Chondrocyte (in vitro differentiated cells): ENCODE results near the gene CFB. TPM values are rescaled to one million over a fixed set of nuclear protein-coding genes. Genes with fewer than 3 reads are reported as not detected.
"Not testable (repeated sequence)": the region's sequence is repeated elsewhere in the genome, so short reads cannot be mapped to it uniquely, and the experiment has no call there.

ENCODE experiments used
- DNase-seq: peaks from one replicate; pipeline ENCODE4 v3.0.0; 2021; ENCODE audit warnings: mixed read lengths, low spot score
- H3K27ac Mint-ChIP-seq: one replicate; pipeline ENCODE4 v1.8.0; 2021; ENCODE audit warnings: mild to moderate bottlenecking, moderate library complexity, mixed read lengths; ENCODE audit not compliant: unreplicated experiment
- H3K27me3 Mint-ChIP-seq: 2 replicates; pipeline ENCODE4 v1.8.0; 2021; ENCODE audit warnings: low read depth, mixed read lengths
- H3K36me3 Mint-ChIP-seq: 2 replicates; pipeline ENCODE4 v1.8.0; 2021; ENCODE audit warnings: low read depth, mixed read lengths
- H3K4me1 Mint-ChIP-seq: 2 replicates; pipeline ENCODE4 v1.8.0; 2021; ENCODE audit warnings: low read depth, mild to moderate bottlenecking, mixed read lengths
- H3K4me3 Mint-ChIP-seq: one replicate; pipeline ENCODE4 v1.8.0; 2021; ENCODE audit warnings: mild to moderate bottlenecking, moderate library complexity, mixed read lengths; ENCODE audit not compliant: unreplicated experiment
- H3K9me3 Mint-ChIP-seq: 2 replicates; pipeline ENCODE4 v1.8.0; 2021; ENCODE audit warnings: low read depth, mixed read lengths
- CTCF ChIP-seq: fragments of 200-600 bp; sonication (generic); IDR thresholded peaks from 2 replicates; pipeline ENCODE4 v1.5.0; 2021; ENCODE audit warnings: antibody characterized with exemption, mild to moderate bottlenecking, moderate library complexity
- total RNA-seq: library from RNA; stranded (reverse); gene quantifications from 3 replicates; pipeline ENCODE4 v1.2.1, GENCODE V29; 2021

Gene CFB
- total RNA-seq, 1 donor from 2014 or later = 3.2 TPM

- peaks cover 31% of the 10 kb centered on the region for H3K4me1 Mint-ChIP-seq
- H3K4me3 Mint-ChIP-seq = no peak overlapping the region
- no peak overlapping the region for H3K27ac Mint-ChIP-seq
- no peaks in the 10 kb centered on the region for H3K27me3 Mint-ChIP-seq
- no peaks in the 10 kb centered on the region for H3K36me3 Mint-ChIP-seq
- no peak for TF ChIP-seq CTCF
- no peaks in the 10 kb centered on the region for H3K9me3 Mint-ChIP-seq
- no peak for DNase-seq
These were observed 38.6 kb upstream of the CFB start for GRCh38 chr6:31907158-31907813.

- not testable (repeated sequence) for H3K27ac Mint-ChIP-seq, H3K4me3 Mint-ChIP-seq, H3K9me3 Mint-ChIP-seq, H3K27me3 Mint-ChIP-seq, DNase-seq, H3K36me3 Mint-ChIP-seq
- peaks cover 24% of the 10 kb centered on the region for H3K4me1 Mint-ChIP-seq
These were observed 37.6 kb upstream of the CFB start for GRCh38 chr6:31908255-31908654.

GRCh38 chr6:31908791-31909190 is 37.1 kb upstream of the CFB start:
- H3K4me1 Mint-ChIP-seq = peaks cover 24% of the 10 kb centered on the region
- no peak overlapping the region for H3K27ac Mint-ChIP-seq
- no peak for DNase-seq
- no peaks in the 10 kb centered on the region for H3K27me3 Mint-ChIP-seq
- no peak for TF ChIP-seq CTCF
- no peaks in the 10 kb centered on the region for H3K9me3 Mint-ChIP-seq
- H3K36me3 Mint-ChIP-seq = no peaks in the 10 kb centered on the region
- H3K4me3 Mint-ChIP-seq = no peak overlapping the region

GRCh38 chr6:31909298-31909697 is 36.6 kb upstream of the CFB start:
- not testable (repeated sequence) for H3K27me3 Mint-ChIP-seq, H3K9me3 Mint-ChIP-seq, H3K4me3 Mint-ChIP-seq, H3K36me3 Mint-ChIP-seq, DNase-seq, H3K27ac Mint-ChIP-seq
- peaks cover 24% of the 10 kb centered on the region for H3K4me1 Mint-ChIP-seq

GRCh38 chr6:31911826-31912585 is 33.9 kb upstream of the CFB start:
- no peak overlapping the region for H3K4me3 Mint-ChIP-seq
- H3K36me3 Mint-ChIP-seq = no peaks in the 10 kb centered on the region
- peak overlapping the region; percentile 80 for H3K27ac Mint-ChIP-seq
- peaks cover 2% of the 10 kb centered on the region for H3K27me3 Mint-ChIP-seq
- H3K4me1 Mint-ChIP-seq = peaks cover 24% of the 10 kb centered on the region
- H3K9me3 Mint-ChIP-seq = no peaks in the 10 kb centered on the region
- no peak for TF ChIP-seq CTCF
- DNase-seq = no peak

GRCh38 chr6:31915351-31915750 is 30.5 kb upstream of the CFB start:
- Mint-ChIP-seq H3K4me1 (peaks cover 14% of the 10 kb centered on the region), H3K27me3 (peaks cover 2% of the 10 kb centered on the region), H3K36me3 (no peaks in the 10 kb centered on the region), H3K27ac (no peak overlapping the region), H3K9me3 (no peaks in the 10 kb centered on the region), H3K4me3 (no peak overlapping the region)
- DNase-seq = no peak
- TF ChIP-seq CTCF = no peak
